Activated CD8-positive, alpha-beta T cell treated with anti-CD3 and anti-CD28 coated beads, Interleukin-2, amount 10 ng/mL, durations not matched to agents 7 days and 5 days (primary cell): Measurements from ENCODE around the gene SH3PXD2A. TPM values are rescaled to one million over a fixed set of nuclear protein-coding genes. Genes with fewer than 3 reads are reported as not detected.
"Not testable (repeated sequence)": the region's sequence is repeated elsewhere in the genome, so short reads cannot be mapped to it uniquely, and the experiment has no call there.

Source experiments
- ATAC-seq: fragments of 150-1000 bp; cut with Tn5 transposase; one replicate; pipeline ENCODE4 v1.10.0; 2021; ENCODE audit warnings: moderate library complexity
- CTCF ChIA-PET: fragments of 350-600 bp; sonication (Branson Sonifier 250); formaldehyde crosslinking; loops from one replicate; lab custom pipeline; 2021; ENCODE audit warnings: antibody characterized with exemption; lab: Charles Lee
- POLR2A ChIA-PET: fragments of 350-600 bp; sonication (Branson Sonifier 250); formaldehyde crosslinking; loops from one replicate; lab custom pipeline; 2021; ENCODE audit warnings: antibody characterized with exemption; lab: Charles Lee
- DNase-seq: peaks from one replicate; pipeline ENCODE4 v3.0.0-alpha.2; 2020
- H3K27ac Mint-ChIP-seq: one replicate; pipeline ENCODE4 v1.8.0; 2021; ENCODE audit warnings: mild to moderate bottlenecking, mixed read lengths
- H3K27me3 Mint-ChIP-seq: one replicate; pipeline ENCODE4 v1.8.0; 2021; ENCODE audit warnings: low read depth, mixed read lengths
- H3K36me3 Mint-ChIP-seq: one replicate; pipeline ENCODE4 v1.8.0; 2021; ENCODE audit warnings: low read depth, mixed read lengths
- H3K4me1 Mint-ChIP-seq: one replicate; pipeline ENCODE4 v1.8.0; 2021; ENCODE audit warnings: low read depth, mixed read lengths
- H3K4me3 Mint-ChIP-seq: one replicate; pipeline ENCODE4 v1.8.0; 2021; ENCODE audit warnings: mild to moderate bottlenecking, mixed read lengths
- H3K9me3 Mint-ChIP-seq: one replicate; pipeline ENCODE4 v1.8.0; 2022; ENCODE audit warnings: mixed read lengths; ENCODE audit not compliant: insufficient read depth
- total RNA-seq, 2 experiments: library from RNA; stranded (reverse); gene quantifications; one replicate each; pipeline ENCODE4 v1.2.3, GENCODE V29; 2021

The SH3PXD2A gene
- total RNA-seq, 2 experiments from 2014 or later: 8.5 to 9.4 TPM

- H3K4me1 Mint-ChIP-seq: no peaks in the 10 kb centered on the region
- DNase-seq (no peak), ATAC-seq (no peak)
- no peaks in the 10 kb centered on the region for H3K36me3 Mint-ChIP-seq
- H3K9me3 Mint-ChIP-seq: no peaks in the 10 kb centered on the region
- H3K4me3 Mint-ChIP-seq: no peak overlapping the region
- H3K27me3 Mint-ChIP-seq: peaks cover 4% of the 10 kb centered on the region
- no peak overlapping the region for H3K27ac Mint-ChIP-seq
- POLR2A ChIA-PET: no interaction called here
- CTCF ChIA-PET: interaction anchor here (1.8 kb wide), 1 partner anchor 19 kb away, joined by 4 read pairs; no protein-coding TSS in a partner anchor
Measured at GRCh38 chr10:103732339-103733044, 122.9 kb downstream of the SH3PXD2A start.

- ATAC-seq (no peak), DNase-seq (no peak)
- Mint-ChIP-seq H3K27ac (no peak overlapping the region), H3K9me3 (no peaks in the 10 kb centered on the region), H3K4me3 (no peak overlapping the region), H3K36me3 (no peaks in the 10 kb centered on the region), H3K4me1 (no peaks in the 10 kb centered on the region), H3K27me3 (peaks cover 4% of the 10 kb centered on the region)
- ChIA-PET CTCF (no interaction called here), POLR2A (no interaction called here)
Measured at GRCh38 chr10:103731609-103732270, 123.6 kb downstream of the SH3PXD2A start.

GRCh38 chr10:103731026-103731425, 124.3 kb downstream of the SH3PXD2A start:
- H3K4me1 Mint-ChIP-seq, H3K27ac Mint-ChIP-seq, DNase-seq, H3K4me3 Mint-ChIP-seq, H3K36me3 Mint-ChIP-seq, CTCF ChIA-PET, POLR2A ChIA-PET, ATAC-seq, H3K27me3 Mint-ChIP-seq, H3K9me3 Mint-ChIP-seq: not testable (repeated sequence)

- POLR2A ChIA-PET: no interaction called here
- H3K9me3 Mint-ChIP-seq: no peaks in the 10 kb centered on the region
- H3K4me3 Mint-ChIP-seq: no peak overlapping the region
- ATAC-seq (no peak), DNase-seq (no peak)
- no peaks in the 10 kb centered on the region for H3K27me3 Mint-ChIP-seq
- H3K4me1 Mint-ChIP-seq: no peaks in the 10 kb centered on the region
- CTCF ChIA-PET: interaction anchor here (0.8 to 1.3 kb wide), 3 partner anchors 17 to 44 kb away, joined by 3 read pairs; no protein-coding TSS in a partner anchor
- no peaks in the 10 kb centered on the region for H3K36me3 Mint-ChIP-seq
- H3K27ac Mint-ChIP-seq: no peak overlapping the region
Measured at GRCh38 chr10:103729851-103730250, 125.5 kb downstream of the SH3PXD2A start.

- POLR2A ChIA-PET: no interaction called here
- H3K4me3 Mint-ChIP-seq: no peak overlapping the region
- ATAC-seq (no peak), DNase-seq (no peak)
- no peaks in the 10 kb centered on the region for H3K9me3 Mint-ChIP-seq
- H3K27me3 Mint-ChIP-seq: peaks cover 2% of the 10 kb centered on the region
- no peaks in the 10 kb centered on the region for H3K4me1 Mint-ChIP-seq
- H3K36me3 Mint-ChIP-seq: no peaks in the 10 kb centered on the region
- CTCF ChIA-PET: interaction anchor here (1.0 to 1.5 kb wide), 2 partner anchors 16 to 17 kb away, joined by 3 to 6 read pairs; no protein-coding TSS in a partner anchor
- no peak overlapping the region for H3K27ac Mint-ChIP-seq
Measured at GRCh38 chr10:103727991-103728689, 127.2 kb downstream of the SH3PXD2A start.

GRCh38 chr10:103727546-103727963, 127.8 kb downstream of the SH3PXD2A start:
- Mint-ChIP-seq H3K27ac (no peak overlapping the region), H3K9me3 (no peaks in the 10 kb centered on the region), H3K4me3 (no peak overlapping the region), H3K4me1 (no peaks in the 10 kb centered on the region), H3K36me3 (no peaks in the 10 kb centered on the region), H3K27me3 (peaks cover 7% of the 10 kb centered on the region)
- POLR2A ChIA-PET: no interaction called here
- CTCF ChIA-PET: no interaction called here
- no peak for ATAC-seq
- DNase-seq: no peak

- Mint-ChIP-seq H3K27ac (no peak overlapping the region), H3K9me3 (no peaks in the 10 kb centered on the region), H3K4me1 (no peaks in the 10 kb centered on the region), H3K4me3 (no peak overlapping the region), H3K36me3 (no peaks in the 10 kb centered on the region), H3K27me3 (peaks cover 7% of the 10 kb centered on the region)
- no peak for ATAC-seq
- POLR2A ChIA-PET: no interaction called here
- CTCF ChIA-PET: interaction anchor here (0.8 to 2.8 kb wide), 2 partner anchors 10 to 13 kb away, joined by 3 to 15 read pairs; no protein-coding TSS in a partner anchor
- no peak for DNase-seq
Measured at GRCh38 chr10:103726637-103727036, 128.7 kb downstream of the SH3PXD2A start.

GRCh38 chr10:103725242-103725641, 130.1 kb downstream of the SH3PXD2A start:
- H3K9me3 Mint-ChIP-seq: no peaks in the 10 kb centered on the region
- DNase-seq (no peak), ATAC-seq (no peak)
- no peaks in the 10 kb centered on the region for H3K36me3 Mint-ChIP-seq
- H3K4me3 Mint-ChIP-seq: no peak overlapping the region
- POLR2A ChIA-PET: no interaction called here
- peaks cover 7% of the 10 kb centered on the region for H3K27me3 Mint-ChIP-seq
- H3K27ac Mint-ChIP-seq: no peak overlapping the region
- H3K4me1 Mint-ChIP-seq: no peaks in the 10 kb centered on the region
- CTCF ChIA-PET: interaction anchor here (2.8 kb wide), 1 partner anchor 12 kb away, joined by 15 read pairs; no protein-coding TSS in a partner anchor

- CTCF ChIA-PET: interaction anchor here (2.8 kb wide), 1 partner anchor 12 kb away, joined by 15 read pairs; no protein-coding TSS in a partner anchor
- DNase-seq: no peak
- Mint-ChIP-seq H3K36me3 (no peaks in the 10 kb centered on the region), H3K27me3 (peaks cover 7% of the 10 kb centered on the region), H3K9me3 (no peaks in the 10 kb centered on the region), H3K4me3 (no peak overlapping the region), H3K27ac (no peak overlapping the region), H3K4me1 (no peaks in the 10 kb centered on the region)
- POLR2A ChIA-PET: no interaction called here
- ATAC-seq: no peak
Measured at GRCh38 chr10:103724771-103725170, 130.6 kb downstream of the SH3PXD2A start.

GRCh38 chr10:103724074-103724473, 131.3 kb downstream of the SH3PXD2A start:
- ChIA-PET POLR2A (no interaction called here), CTCF (interaction anchor here (2.8 kb wide), 1 partner anchor 11 kb away, joined by 15 read pairs; no protein-coding TSS in a partner anchor)
- Mint-ChIP-seq H3K36me3 (no peaks in the 10 kb centered on the region), H3K4me1 (peaks cover 2% of the 10 kb centered on the region), H3K27ac (no peak overlapping the region), H3K9me3 (no peaks in the 10 kb centered on the region), H3K27me3 (peaks cover 7% of the 10 kb centered on the region), H3K4me3 (no peak overlapping the region)
- no peak for DNase-seq
- no peak for ATAC-seq

GRCh38 chr10:103723557-103723956, 131.8 kb downstream of the SH3PXD2A start:
- no peak for DNase-seq
- H3K4me1 Mint-ChIP-seq: peaks cover 4% of the 10 kb centered on the region
- POLR2A ChIA-PET: no interaction called here
- no peak overlapping the region for H3K4me3 Mint-ChIP-seq
- no peak overlapping the region for H3K27ac Mint-ChIP-seq
- peaks cover 7% of the 10 kb centered on the region for H3K27me3 Mint-ChIP-seq
- H3K9me3 Mint-ChIP-seq: no peaks in the 10 kb centered on the region
- CTCF ChIA-PET: no interaction called here
- no peak for ATAC-seq
- H3K36me3 Mint-ChIP-seq: no peaks in the 10 kb centered on the region
